Stimulated activated CD8-positive, alpha-beta memory T cell treated with anti-CD3 and anti-CD28 coated beads, Interleukin-7, amount 100 ng/mL, for 24 hours (primary cell): ENCODE data around the gene ARSD.
A peak's percentile ranks its signal among the peaks of the same experiment; 100 is the strongest.
"Not testable (repeated sequence)": the region's sequence is repeated elsewhere in the genome, so short reads cannot be mapped to it uniquely, and the experiment has no call there.

Experiments used
- DNase-seq: peaks from one replicate; pipeline ENCODE4 v3.0.0-alpha.2; 2020; ENCODE audit warnings: low read depth

ARSD gene

GRCh38 chrX:2928583-2929434, at the start of gene ARSD:
TSS of gene ARSD (minus strand) at chrX:2929339. CDS start at chrX:2929275, 64 bp downstream.
- DNase-seq = peak; percentile 11

- not testable (repeated sequence) for DNase-seq
Measured at GRCh38 chrX:2978639-2979038, 49.5 kb upstream of the ARSD start.

- DNase-seq = no peak
Measured at GRCh38 chrX:2974961-2975360, 45.8 kb upstream of the ARSD start.

DNA sequence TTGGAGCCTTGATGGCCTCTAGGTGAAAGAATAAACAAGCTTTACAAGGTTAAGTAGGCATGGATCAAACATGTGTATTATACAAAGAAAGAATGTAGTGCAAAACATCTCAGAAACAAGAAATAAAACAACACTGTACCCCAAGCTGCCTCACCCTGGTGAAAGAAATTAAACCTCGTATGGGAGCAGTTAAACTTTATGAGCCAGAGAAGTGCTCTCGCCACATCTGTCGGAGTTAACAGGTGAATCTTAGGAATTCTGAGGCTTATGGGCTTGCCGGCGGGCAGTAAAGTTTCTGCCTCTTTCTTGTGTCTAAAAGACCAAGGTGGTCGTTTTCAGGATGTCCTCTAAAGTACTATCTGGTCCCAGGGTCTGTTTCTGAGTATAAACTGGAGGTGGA, 43.3 kb upstream of the ARSD start:
- DNase-seq = no peak

DNA sequence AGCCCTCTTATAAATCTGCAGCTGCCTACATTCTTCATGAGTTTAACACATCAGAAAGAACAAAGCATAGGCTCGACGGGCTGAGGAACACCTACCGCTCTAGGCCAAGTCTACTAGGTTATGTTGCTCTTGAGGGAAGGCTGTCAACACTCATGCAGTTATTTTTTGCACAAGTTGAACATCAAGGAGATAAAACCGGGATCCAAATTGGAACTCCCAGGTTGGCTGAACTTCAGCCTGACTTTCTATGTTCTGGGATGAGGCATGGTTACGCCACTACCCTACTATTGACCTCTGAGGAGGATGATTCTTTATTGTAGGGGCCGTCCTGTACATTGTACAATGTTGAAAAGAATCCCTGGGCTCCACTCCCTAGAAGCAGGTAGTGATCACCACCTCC, 39.9 kb upstream of the ARSD start:
- DNase-seq = no peak

- DNase-seq = no peak
Measured at GRCh38 chrX:2967998-2968909, 39.1 kb upstream of the ARSD start.

DNA sequence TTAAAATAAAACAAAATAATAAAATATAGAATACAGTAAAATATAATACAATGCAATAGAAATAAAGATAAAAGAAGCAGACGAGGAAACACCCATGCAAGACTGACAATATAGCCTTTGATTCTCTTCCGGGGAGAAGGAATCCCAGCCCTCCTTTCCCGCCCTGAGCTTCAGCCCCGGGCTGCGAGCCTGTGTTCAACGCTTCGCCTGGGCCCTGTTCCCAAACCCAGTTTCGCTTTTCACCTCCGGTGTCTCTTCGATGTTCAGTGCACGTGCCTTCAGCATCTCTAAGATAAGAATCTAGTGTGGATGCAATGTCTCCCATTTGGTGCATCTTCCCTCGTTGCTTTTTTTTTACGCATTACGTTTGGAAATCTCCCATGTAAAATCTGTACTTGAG, 38.4 kb upstream of the ARSD start:
- no peak for DNase-seq

- no peak for DNase-seq
Measured at GRCh38 chrX:2967012-2967411, 37.9 kb upstream of the ARSD start.

- no peak for DNase-seq
Measured at GRCh38 chrX:2965965-2966364, 36.8 kb upstream of the ARSD start.

DNA sequence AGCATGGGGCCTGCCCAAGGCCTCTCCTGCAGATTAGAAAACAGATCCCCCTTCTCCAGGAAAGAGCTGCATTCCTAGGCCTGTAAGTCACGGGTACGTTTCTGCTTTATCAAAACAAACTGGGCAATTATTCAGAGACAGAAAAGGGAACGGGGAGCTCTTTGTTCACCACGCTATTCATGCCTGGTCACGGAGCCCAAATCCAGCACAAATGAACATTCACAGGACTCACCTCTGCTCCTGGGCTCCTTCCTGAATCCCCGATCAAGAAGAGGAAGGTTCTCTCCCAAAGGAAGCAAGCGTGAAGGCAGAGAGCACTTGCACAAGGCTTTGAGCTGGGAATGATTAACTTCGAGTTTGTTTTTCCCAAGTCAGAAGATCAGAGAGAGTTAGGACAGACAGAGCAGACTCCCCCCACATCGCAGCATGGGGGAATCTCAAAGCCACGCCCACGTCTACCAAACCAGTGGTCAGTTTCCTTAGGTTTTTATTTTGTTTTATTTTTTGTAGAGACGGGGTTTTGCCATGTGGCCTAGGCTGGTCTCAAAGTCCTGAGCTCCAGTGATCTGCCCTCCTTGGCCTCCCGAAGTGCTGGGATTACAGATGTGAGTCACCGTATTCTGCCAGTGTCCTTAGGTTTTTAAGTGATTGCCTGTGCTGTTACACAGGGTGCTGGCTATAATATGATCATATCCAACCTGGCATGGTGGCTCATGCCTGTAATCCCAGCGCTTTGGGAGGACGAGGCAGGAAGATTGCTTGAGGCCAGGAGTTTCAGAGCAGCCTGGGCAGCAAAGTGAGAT, 35.1 kb upstream of the ARSD start:
- DNase-seq = not testable (repeated sequence)

GRCh38 chrX:2963449-2963848, 34.3 kb upstream of the ARSD start:
- not testable (repeated sequence) for DNase-seq

GRCh38 chrX:2962381-2962780, 33.2 kb upstream of the ARSD start:
- no peak for DNase-seq

- DNase-seq = no peak
Measured at GRCh38 chrX:2960861-2961515, 31.8 kb upstream of the ARSD start.

GRCh38 chrX:2958199-2958598, 29.1 kb upstream of the ARSD start:
- no peak for DNase-seq

- no peak for DNase-seq
Measured at GRCh38 chrX:2955838-2956237, 26.7 kb upstream of the ARSD start.

DNA sequence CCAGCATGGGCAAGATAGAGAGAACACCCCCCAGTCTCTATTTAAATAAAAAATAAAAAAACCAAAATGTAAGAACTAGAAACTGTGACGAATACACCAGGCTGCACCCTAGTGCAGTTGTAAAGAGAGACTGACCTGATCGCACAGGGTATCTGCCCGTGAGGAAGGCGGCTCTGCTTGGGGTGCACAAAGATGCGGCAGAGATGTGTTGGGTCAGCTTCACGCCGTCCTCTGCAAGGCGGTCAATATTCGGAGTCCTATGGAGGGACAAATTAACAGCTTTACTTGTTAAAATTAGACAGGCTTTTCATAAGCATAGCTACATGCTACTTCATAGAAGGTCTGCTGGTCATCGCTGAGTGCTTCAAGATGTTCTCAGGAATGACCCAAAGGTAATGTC, 26.1 kb upstream of the ARSD start:
- no peak for DNase-seq

GRCh38 chrX:2954541-2954940, 25.4 kb upstream of the ARSD start:
- no peak for DNase-seq

GRCh38 chrX:2937942-2938341, 8.8 kb upstream of the ARSD start:
- DNase-seq = not testable (repeated sequence)

DNA sequence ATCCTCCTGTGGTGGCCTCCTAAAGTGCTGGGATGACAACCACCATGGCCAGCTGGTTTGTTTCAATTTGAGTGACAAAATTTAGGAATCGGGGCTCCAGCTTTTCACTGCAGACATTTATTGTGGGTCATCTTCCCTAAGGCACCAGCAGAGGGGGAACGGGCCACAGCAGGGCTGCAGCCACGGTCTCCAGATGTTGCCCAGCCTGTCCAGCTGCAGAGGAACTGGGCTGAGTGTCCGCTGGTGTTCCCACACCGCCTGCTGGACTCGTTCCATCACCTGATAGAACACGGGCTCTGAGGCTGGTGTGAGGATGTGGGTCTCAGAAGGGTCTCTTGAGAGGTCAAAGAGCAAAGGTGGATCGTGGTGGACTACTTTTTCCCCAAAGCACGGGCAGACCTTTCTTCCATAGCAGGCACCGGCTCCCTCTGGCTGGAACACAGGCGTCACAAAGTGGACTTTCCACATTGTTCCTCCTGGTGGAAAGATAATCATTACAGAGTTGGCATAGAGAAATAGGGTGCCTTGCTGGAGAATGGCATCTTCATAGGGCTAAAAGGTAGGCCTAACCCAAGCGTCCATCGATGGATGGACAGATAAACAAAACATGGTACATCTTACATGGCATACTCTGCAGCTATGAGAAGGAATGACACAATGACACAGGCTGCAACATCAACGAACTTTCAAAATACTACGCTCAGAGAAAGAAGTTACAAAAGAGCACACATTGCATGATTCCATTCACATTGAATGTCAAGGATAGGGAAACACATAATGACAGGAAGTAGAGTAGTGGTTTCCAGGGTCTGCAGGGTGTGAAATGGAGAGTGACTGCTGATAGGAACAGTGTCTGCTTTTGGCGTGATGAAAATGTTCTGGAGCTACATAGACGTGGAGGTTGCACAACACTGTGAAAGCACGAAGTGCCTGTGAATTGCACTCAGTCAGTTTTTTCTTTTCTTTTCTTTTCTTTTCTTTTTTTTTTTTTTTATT, 5.9 kb upstream of the ARSD start:
- no peak for DNase-seq

GRCh38 chrX:2933125-2933900, 4.2 kb upstream of the ARSD start:
- no peak for DNase-seq
